Activated CD8-positive, alpha-beta memory T cell treated with anti-CD3 and anti-CD28 coated beads, Interleukin-2, amount 50 U/mL, for 1 hour (primary cell): ENCODE results near the gene CEACAM7.

Experiments used
- DNase-seq: peaks from one replicate; pipeline ENCODE4 v3.0.0-alpha.2; 2020; ENCODE audit errors: extremely low read depth

Gene CEACAM7

GRCh38 chr19:41700381-41701195 is 12.5 kb upstream of the CEACAM7 start:
- no peak for DNase-seq

- no peak for DNase-seq
These were observed 11.9 kb upstream of the CEACAM7 start for GRCh38 chr19:41699968-41700323.

GRCh38 chr19:41699231-41699967 is 11.3 kb upstream of the CEACAM7 start:
- DNase-seq: no peak

GRCh38 chr19:41698746-41699230 is 10.7 kb upstream of the CEACAM7 start:
- DNase-seq: no peak

- no peak for DNase-seq
These were observed 9.3 kb upstream of the CEACAM7 start for GRCh38 chr19:41697198-41697855.

- DNase-seq: no peak
These were observed 8.5 kb upstream of the CEACAM7 start for GRCh38 chr19:41696402-41697197.

GRCh38 chr19:41695745-41696144 is 7.7 kb upstream of the CEACAM7 start:
- DNase-seq: no peak

GRCh38 chr19:41694831-41695635 is 7.0 kb upstream of the CEACAM7 start:
- no peak for DNase-seq

- no peak for DNase-seq
These were observed 6.1 kb upstream of the CEACAM7 start for GRCh38 chr19:41694196-41694595.

- no peak for DNase-seq
These were observed 3.3 kb upstream of the CEACAM7 start for GRCh38 chr19:41691268-41691970.

- no peak for DNase-seq
These were observed 2.7 kb upstream of the CEACAM7 start for GRCh38 chr19:41690801-41691065.

- DNase-seq: no peak
These were observed 2.1 kb upstream of the CEACAM7 start for GRCh38 chr19:41689993-41690800.

GRCh38 chr19:41688687-41689086 is 617 bp upstream of the CEACAM7 start:
- no peak for DNase-seq

- no peak for DNase-seq
These were observed 651 bp downstream of the CEACAM7 start for GRCh38 chr19:41687419-41687818.

GRCh38 chr19:41682437-41682836 is 5.6 kb downstream of the CEACAM7 start:
- DNase-seq: no peak

GRCh38 chr19:41671486-41671885 is 16.6 kb downstream of the CEACAM7 start:
- DNase-seq: no peak

- no peak for DNase-seq
These were observed 17.3 kb downstream of the CEACAM7 start for GRCh38 chr19:41670755-41671154.

GRCh38 chr19:41668315-41668714 is 19.8 kb downstream of the CEACAM7 start:
- no peak for DNase-seq

GRCh38 chr19:41666075-41666474 is 22.0 kb downstream of the CEACAM7 start:
- DNase-seq: no peak

GRCh38 chr19:41657157-41657556 is 30.9 kb downstream of the CEACAM7 start:
- no peak for DNase-seq
